Uterus (tissue), 4 donors: Measurements from ENCODE around the gene DKC1. TPM values are rescaled to one million over a fixed set of nuclear protein-coding genes. Genes with fewer than 3 reads are reported as not detected.

Experiments used
- DNase-seq, 2 donors: peaks; one replicate each; pipeline ENCODE4 v3.0.0-alpha.2; 2019 to 2020
- H3K27ac ChIP-seq, 2 donors: fragments of 200-600 bp; sonication (generic); 1 replicate in 1 of 2; 2 replicates in 1 of 2; pipeline ENCODE4 v1.5.1; 2016 to 2018
- H3K27me3 ChIP-seq, 2 donors: fragments of 200-600 bp; sonication (generic); one replicate each; pipeline ENCODE4 v1.5.1; 2018 to 2019; ENCODE audit warnings: control low read depth in 1 of 2
- H3K36me3 ChIP-seq, 2 donors: fragments of 200-600 bp; sonication (generic); one replicate each; pipeline ENCODE4 v1.5.1; 2019; ENCODE audit warnings: control low read depth in 1 of 2
- H3K4me1 ChIP-seq, 2 donors: fragments of 200-600 bp; sonication (generic); one replicate each; pipeline ENCODE4 v1.5.1; 2018 to 2019; ENCODE audit warnings: control low read depth in 1 of 2
- H3K4me3 ChIP-seq, 2 donors: fragments of 200-600 bp; sonication (generic); 1 replicate in 1 of 2; 2 replicates in 1 of 2; pipeline ENCODE4 v1.5.1; 2018 to 2019; ENCODE audit warnings: mild to moderate bottlenecking in 1 of 2
- H3K9me3 ChIP-seq, 2 donors: fragments of 200-600 bp; sonication (generic); one replicate each; pipeline ENCODE4 v1.5.1; 2019; ENCODE audit warnings: control low read depth in 1 of 2
- POLR2A ChIP-seq, 2 donors: fragments of 450-650 bp; IDR thresholded peaks; one replicate each; pipeline ENCODE4 v1.6.1; 2016; ENCODE audit warnings: antibody characterized with exemption in 2 of 2, mild to moderate bottlenecking in 1 of 2, moderate library complexity in 1 of 2
- intact Hi-C: fragments of 100-400 bp; cut with DNase I; formaldehyde crosslinking; loops from one replicate; pipeline ENCODE4 v1.15.1; 2023; ENCODE audit warnings: low total_unique reads
- total RNA-seq, 4 donors: library from RNA; depleted of rRNA in 3 of 4; stranded (reverse); fragments of >200 nt in 3 of 4; gene quantifications; one replicate each; pipeline versions ENCODE4 v1.1.0 to v1.2.4, GENCODE V29; 2014 to 2023
- TF ChIP-seq, protein P1 (sequence below), 4 experiments: fragments of 200-600 bp in 2 of 4; fragments of 450-650 bp in 2 of 4; sonication (generic) in 2 of 4; IDR thresholded peaks; one replicate each; pipeline ENCODE4 v1.5.1; 2016 to 2019; ENCODE audit warnings: antibody characterized with exemption in 4 of 4, mild to moderate bottlenecking in 2 of 4, moderate library complexity in 1 of 4
- donor health status: DM: yes; HTN: yes; CAD: no.

Gene DKC1
- total RNA-seq, 4 donors from 2014 or later = 6.4 to 36.4 (median 19.1) TPM

DNA sequence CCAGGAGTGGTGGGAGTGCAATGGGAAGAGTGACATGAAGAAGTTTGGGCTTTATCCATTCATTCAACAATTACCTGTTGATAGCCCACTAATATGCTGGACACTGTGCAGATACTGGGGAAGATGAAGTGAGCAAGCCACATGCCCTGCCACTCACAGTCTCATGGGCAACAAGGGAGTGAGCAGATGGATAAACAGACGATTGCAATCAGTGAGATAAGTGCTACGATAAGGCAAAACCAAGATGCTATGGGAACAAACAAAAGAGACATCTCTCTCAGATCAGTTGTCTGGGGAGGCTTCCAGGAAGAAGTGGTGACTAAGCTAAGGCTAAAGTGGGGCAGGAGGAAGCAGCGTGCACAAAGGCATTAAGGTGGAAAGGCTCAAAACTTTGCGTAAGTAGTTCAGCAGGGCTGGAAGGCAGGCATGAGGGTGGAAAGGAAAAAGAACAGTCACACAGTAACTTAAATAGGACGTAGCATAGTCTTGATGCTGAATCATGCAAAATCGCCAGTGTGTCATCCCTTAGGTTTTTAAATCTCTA is 43.5 kb upstream of the DKC1 start:
- H3K27me3 ChIP-seq = no peaks in the 10 kb centered on the region
- H3K36me3 ChIP-seq = no peaks in the 10 kb centered on the region
- intact Hi-C loops = no loop called here
- no peaks in the 10 kb centered on the region for H3K4me1 ChIP-seq
- no peak overlapping the region for H3K27ac ChIP-seq
- H3K4me3 ChIP-seq = no peak overlapping the region
- DNase-seq = no peak
- TF ChIP-seq, protein P1, sequence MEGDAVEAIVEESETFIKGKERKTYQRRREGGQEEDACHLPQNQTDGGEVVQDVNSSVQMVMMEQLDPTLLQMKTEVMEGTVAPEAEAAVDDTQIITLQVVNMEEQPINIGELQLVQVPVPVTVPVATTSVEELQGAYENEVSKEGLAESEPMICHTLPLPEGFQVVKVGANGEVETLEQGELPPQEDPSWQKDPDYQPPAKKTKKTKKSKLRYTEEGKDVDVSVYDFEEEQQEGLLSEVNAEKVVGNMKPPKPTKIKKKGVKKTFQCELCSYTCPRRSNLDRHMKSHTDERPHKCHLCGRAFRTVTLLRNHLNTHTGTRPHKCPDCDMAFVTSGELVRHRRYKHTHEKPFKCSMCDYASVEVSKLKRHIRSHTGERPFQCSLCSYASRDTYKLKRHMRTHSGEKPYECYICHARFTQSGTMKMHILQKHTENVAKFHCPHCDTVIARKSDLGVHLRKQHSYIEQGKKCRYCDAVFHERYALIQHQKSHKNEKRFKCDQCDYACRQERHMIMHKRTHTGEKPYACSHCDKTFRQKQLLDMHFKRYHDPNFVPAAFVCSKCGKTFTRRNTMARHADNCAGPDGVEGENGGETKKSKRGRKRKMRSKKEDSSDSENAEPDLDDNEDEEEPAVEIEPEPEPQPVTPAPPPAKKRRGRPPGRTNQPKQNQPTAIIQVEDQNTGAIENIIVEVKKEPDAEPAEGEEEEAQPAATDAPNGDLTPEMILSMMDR (IDR thresholded peaks at IDR 0.05) = no peak
- no peak for TF ChIP-seq POLR2A (IDR thresholded peaks at IDR 0.05)
- no peaks in the 10 kb centered on the region for H3K9me3 ChIP-seq

DNA sequence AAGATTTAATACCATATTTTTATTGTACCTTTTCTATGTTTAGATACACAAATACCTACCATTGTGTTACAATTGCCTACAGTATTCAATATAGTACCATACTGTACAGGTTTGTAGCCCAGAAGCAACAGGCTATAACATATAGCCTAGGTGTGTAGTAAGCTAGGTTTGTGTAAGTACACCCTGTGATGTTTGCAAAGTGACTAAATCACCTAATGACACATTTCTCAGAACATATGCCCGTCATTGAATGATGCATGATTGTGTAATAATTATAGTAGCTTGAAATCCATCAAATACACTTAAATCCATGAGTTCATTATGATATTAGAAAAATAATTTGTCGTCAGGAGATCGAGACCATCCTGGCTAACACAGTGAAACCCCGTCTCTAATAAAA is 42.6 kb upstream of the DKC1 start:
- no peak overlapping the region for H3K4me3 ChIP-seq
- H3K4me1 ChIP-seq = no peaks in the 10 kb centered on the region
- H3K27me3 ChIP-seq = no peaks in the 10 kb centered on the region
- no peak for TF ChIP-seq POLR2A (IDR thresholded peaks at IDR 0.05)
- TF ChIP-seq, protein P1 (IDR thresholded peaks at IDR 0.05) = no peak
- no peaks in the 10 kb centered on the region for H3K9me3 ChIP-seq
- DNase-seq = no peak
- H3K36me3 ChIP-seq = no peaks in the 10 kb centered on the region
- no peak overlapping the region for H3K27ac ChIP-seq
- intact Hi-C loops = no loop called here

DNA sequence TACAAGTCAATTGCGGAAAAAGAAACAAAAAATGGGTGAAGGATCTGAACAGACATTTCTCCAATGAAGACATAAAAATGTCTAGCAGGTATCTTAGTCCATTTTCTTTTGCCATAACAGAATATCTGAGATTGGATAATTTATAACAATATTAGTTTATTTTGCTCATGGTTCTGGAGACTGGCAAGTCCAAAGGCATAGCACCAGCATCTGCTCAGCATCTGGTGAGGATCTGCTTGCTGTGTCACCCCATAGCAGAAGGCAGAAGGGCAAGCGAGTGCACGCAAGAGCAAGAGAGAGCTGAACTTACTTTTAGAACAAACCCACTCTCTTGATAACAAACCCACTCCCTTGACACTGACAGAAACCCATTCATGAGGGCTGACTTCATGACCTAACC is 41.5 kb upstream of the DKC1 start:
- H3K9me3 ChIP-seq = no peaks in the 10 kb centered on the region
- H3K4me1 ChIP-seq = no peaks in the 10 kb centered on the region
- H3K27ac ChIP-seq = no peak overlapping the region
- H3K27me3 ChIP-seq = no peaks in the 10 kb centered on the region
- no peak overlapping the region for H3K4me3 ChIP-seq
- no peak for DNase-seq
- H3K36me3 ChIP-seq = no peaks in the 10 kb centered on the region
- intact Hi-C loops = no loop called here
- TF ChIP-seq, protein P1 (IDR thresholded peaks at IDR 0.05) = no peak

DNA sequence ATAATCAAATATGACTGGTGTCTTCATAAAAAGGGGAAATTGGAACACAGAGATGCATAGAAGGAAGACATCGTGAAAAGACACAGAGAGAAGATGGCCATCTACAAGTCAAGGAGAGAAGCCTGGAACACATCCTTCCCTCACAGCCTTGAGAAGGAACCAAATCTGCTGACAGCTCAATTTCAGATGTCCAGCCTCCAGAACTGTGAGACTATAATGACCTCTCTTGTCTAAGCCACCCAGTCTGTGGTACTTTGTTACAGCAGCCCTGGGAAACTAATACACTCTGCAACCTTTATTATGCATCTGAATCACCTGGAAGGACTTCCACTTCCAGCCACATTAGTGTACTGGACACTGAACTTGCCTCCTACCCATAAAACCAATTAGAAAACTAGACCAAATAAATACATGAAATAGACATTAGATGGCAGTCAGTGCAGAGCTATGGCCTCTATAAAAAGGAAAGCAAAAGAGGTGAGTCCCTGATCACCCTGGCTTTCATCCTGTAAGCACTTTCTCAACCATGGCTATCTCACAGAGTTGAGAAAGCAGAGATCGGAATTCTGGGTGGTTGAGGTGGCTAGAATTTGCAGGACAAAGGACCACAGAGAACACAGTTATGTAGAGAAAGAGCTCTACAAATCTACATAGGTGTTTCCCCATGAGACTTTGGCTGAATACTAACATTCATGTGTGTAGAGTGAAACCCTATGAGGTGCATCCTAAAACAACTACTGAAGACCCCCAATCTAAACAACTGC is 37.5 kb upstream of the DKC1 start:
- no peak overlapping the region for H3K27ac ChIP-seq

DNA sequence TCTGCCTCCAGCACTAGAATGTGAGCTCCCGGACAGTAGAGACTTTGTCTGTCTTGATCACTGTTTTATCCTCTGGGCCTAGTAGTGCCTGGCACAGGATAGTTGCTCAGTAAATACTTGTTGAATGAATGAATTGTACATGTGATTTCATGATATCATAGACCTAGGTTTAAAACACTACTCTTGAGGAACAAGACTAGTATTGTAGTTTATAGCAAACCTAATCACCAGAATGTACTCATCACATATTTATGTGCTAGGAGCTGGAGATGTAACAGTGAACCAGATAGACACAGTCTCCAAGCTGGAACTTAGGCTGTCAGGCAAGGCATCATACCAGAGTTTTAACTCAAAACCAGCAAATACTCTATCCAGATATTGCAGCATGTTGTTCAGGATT is 35.2 kb upstream of the DKC1 start:
- H3K27ac ChIP-seq = peak overlapping the region; percentile 64 to 65
- peaks cover 0 to 4% of the 10 kb centered on the region in 2 donors for H3K4me1 ChIP-seq
- H3K4me3 ChIP-seq = no peak overlapping the region

More for the DNA sequence above, 37.5 kb upstream of the DKC1 start:
- DNase-seq = no peak
- H3K9me3 ChIP-seq = no peaks in the 10 kb centered on the region
- H3K36me3 ChIP-seq = no peaks in the 10 kb centered on the region
- peaks cover 0 to 4% of the 10 kb centered on the region in 2 donors for H3K4me1 ChIP-seq
- intact Hi-C loops = no loop called here
- no peak overlapping the region for H3K4me3 ChIP-seq
- no peaks in the 10 kb centered on the region for H3K27me3 ChIP-seq
- TF ChIP-seq POLR2A (IDR thresholded peaks at IDR 0.05) = no peak

More for the DNA sequence above, 35.2 kb upstream of the DKC1 start:
- H3K36me3 ChIP-seq = no peaks in the 10 kb centered on the region
- no peak for DNase-seq
- intact Hi-C loops = no loop called here
- no peaks in the 10 kb centered on the region for H3K27me3 ChIP-seq
- no peaks in the 10 kb centered on the region for H3K9me3 ChIP-seq
- TF ChIP-seq, protein P1 (IDR thresholded peaks at IDR 0.05) = no peak
- no peak for TF ChIP-seq POLR2A (IDR thresholded peaks at IDR 0.05)
